Measurements from ENCODE around the gene TKT. TPM values are rescaled to one million over a fixed set of nuclear protein-coding genes. Genes with fewer than 3 reads are reported as not detected.

Gene TKT
- total RNA-seq, 1 experiment from 2014 or later, result 650 TPM

- Histone ChIP-seq H3K18ac (ENCODE audit: insufficient read length, low read depth, low read length) (no peak overlapping the region), H3K14ac (ENCODE audit: insufficient read depth, low read length) (no peak overlapping the region), H3K4me2 (ENCODE audit: insufficient read depth, insufficient read length, low read length) (no peak overlapping the region), H3K23me2 (ENCODE audit: insufficient read length, low read depth, low read length, poor library complexity, severe bottlenecking) (no peaks in the 10 kb centered on the region), H2BK120ac (ENCODE audit: low read depth, low read length, poor library complexity, severe bottlenecking) (no peak overlapping the region), H3K4me1 (ENCODE audit: insufficient read depth, low read length) (no peaks in the 10 kb centered on the region; the same call in 1 of the 2 replicates), H3K79me1 (ENCODE audit: insufficient read depth, low read depth, low read length, poor library complexity, severe bottlenecking) (no peaks in the 10 kb centered on the region), H3K9me3 (ENCODE audit: control insufficient read depth, low read depth, low read length) (no peaks in the 10 kb centered on the region), H4K5ac (ENCODE audit: insufficient read length, low read depth, low read length) (no peak overlapping the region), H3K9ac (ENCODE audit: extremely low read depth, insufficient read length, low read length) (no peak overlapping the region), H3K4ac (ENCODE audit: low read depth, low read length) (no peak overlapping the region), H3K79me2 (ENCODE audit: insufficient read depth, low read length) (no peaks in the 10 kb centered on the region), H3K27ac (ENCODE audit: insufficient read length, low read depth, low read length) (no peak overlapping the region), H2BK15ac (ENCODE audit: low read depth, low read length) (no peak overlapping the region), H2AK5ac (ENCODE audit: insufficient read length, low read length) (no peak overlapping the region), H4K91ac (ENCODE audit: insufficient read length, low read depth, low read length) (no peak overlapping the region), H3T11ph (ENCODE audit: low read length) (no peak overlapping the region), H4K8ac (replicated peaks; ENCODE audit: insufficient read length, low read depth, low read length) (no peak overlapping the region), H2BK20ac (ENCODE audit: low read depth, low read length, poor library complexity, severe bottlenecking) (no peak overlapping the region), H2AFZ (ENCODE audit: low read length) (no peak overlapping the region), H3K23ac (ENCODE audit: insufficient read length, low read depth, low read length) (no peak overlapping the region), H3K56ac (ENCODE audit: insufficient read length, low read depth, low read length) (no peak overlapping the region), H2BK12ac (ENCODE audit: insufficient read length, low read depth, low read length) (no peak overlapping the region), H4K20me1 (ENCODE audit: control insufficient read depth, insufficient read depth, insufficient read length) (no peaks in the 10 kb centered on the region), H3K27me3 (ENCODE audit: insufficient read depth, low read length) (no peaks in the 10 kb centered on the region), H2BK5ac (ENCODE audit: insufficient read length, low read length) (no peak overlapping the region)
- DNase-seq, result peak; percentile 83
- no peak overlapping the region for H3K4me3 Mint-ChIP-seq
- TF ChIP-seq CTCF (conservative IDR thresholded peaks at IDR 0.05), result peak; percentile 99
- peaks cover 0 to 2% of the 10 kb centered on the region in 2 experiments; a peak in 1 of 5 replicates for H3K9me3 Mint-ChIP-seq
- WGBS (ENCODE audit: extremely low coverage, insufficient read length, low lambda C conversion rate), result no CpG with 5 or more reads among the region's 36 CpGs
- H3K27ac Mint-ChIP-seq, result no peak overlapping the region; a peak in 1 of 7 replicates
- peaks cover 4 to 9% (median 4%) of the 10 kb centered on the region in 3 experiments; a peak in 5 of 7 replicates for H3K36me3 Mint-ChIP-seq (ENCODE audit: insufficient read depth in 1 of 3, low read depth in 3 of 3)
- peaks cover 17 to 31% of the 10 kb centered on the region in 2 experiments for H3K4me1 Mint-ChIP-seq
- peaks cover 4% of the 10 kb centered on the region for H3K27me3 Mint-ChIP-seq (ENCODE audit: low read depth)
These were observed 59.9 kb downstream of the TKT start for GRCh38 chr3:53195602-53196574.
